Stomach (tissue), 4 donors: ENCODE data around the gene MAN1B1.

Experiments used
- CTCF ChIP-seq, 7 experiments: fragments of 450-650 bp in 4 of 7; fragments of 200-600 bp in 3 of 7; sonication (generic) in 3 of 7; IDR thresholded peaks; one replicate each; pipeline ENCODE4 v1.5.1; 2016 to 2019; ENCODE audit warnings: antibody characterized with exemption in 7 of 7, control low read depth in 2 of 7, mild to moderate bottlenecking in 1 of 7
- POLR2A ChIP-seq, 4 donors: fragments of 450-650 bp; IDR thresholded peaks; one replicate each; pipeline ENCODE4 v1.6.1; 2016; ENCODE audit warnings: antibody characterized with exemption in 4 of 4, control low read depth in 2 of 4, mild to moderate bottlenecking in 1 of 4, moderate library complexity in 1 of 4

- TF ChIP-seq CTCF (IDR thresholded peaks at IDR 0.05) (no peak), POLR2A (IDR thresholded peaks at IDR 0.05) (no peak)
Observed at GRCh38 chr9:137041124-137041523, 45.7 kb upstream of the MAN1B1 start.
